ENCODE data around the gene PTPN22.

- TF ChIP-seq, protein P1, sequence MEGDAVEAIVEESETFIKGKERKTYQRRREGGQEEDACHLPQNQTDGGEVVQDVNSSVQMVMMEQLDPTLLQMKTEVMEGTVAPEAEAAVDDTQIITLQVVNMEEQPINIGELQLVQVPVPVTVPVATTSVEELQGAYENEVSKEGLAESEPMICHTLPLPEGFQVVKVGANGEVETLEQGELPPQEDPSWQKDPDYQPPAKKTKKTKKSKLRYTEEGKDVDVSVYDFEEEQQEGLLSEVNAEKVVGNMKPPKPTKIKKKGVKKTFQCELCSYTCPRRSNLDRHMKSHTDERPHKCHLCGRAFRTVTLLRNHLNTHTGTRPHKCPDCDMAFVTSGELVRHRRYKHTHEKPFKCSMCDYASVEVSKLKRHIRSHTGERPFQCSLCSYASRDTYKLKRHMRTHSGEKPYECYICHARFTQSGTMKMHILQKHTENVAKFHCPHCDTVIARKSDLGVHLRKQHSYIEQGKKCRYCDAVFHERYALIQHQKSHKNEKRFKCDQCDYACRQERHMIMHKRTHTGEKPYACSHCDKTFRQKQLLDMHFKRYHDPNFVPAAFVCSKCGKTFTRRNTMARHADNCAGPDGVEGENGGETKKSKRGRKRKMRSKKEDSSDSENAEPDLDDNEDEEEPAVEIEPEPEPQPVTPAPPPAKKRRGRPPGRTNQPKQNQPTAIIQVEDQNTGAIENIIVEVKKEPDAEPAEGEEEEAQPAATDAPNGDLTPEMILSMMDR (conservative IDR thresholded peaks at IDR 0.05; ENCODE audit: low read length), result no peak
- TF ChIP-seq EZH2phosphoT487 (IDR thresholded peaks at IDR 0.05; ENCODE audit: borderline replicate concordance, low read depth, low read length), result no peak
These were observed 25.0 kb downstream of the PTPN22 start for GRCh38 chr1:113846391-113847035.
